Measurements from ENCODE around the gene SENP3.
A peak's percentile ranks its signal among the peaks of the same experiment; 100 is the strongest.
"Not testable (repeated sequence)": the region's sequence is repeated elsewhere in the genome, so short reads cannot be mapped to it uniquely, and the experiment has no call there.

SENP3 gene

DNA sequence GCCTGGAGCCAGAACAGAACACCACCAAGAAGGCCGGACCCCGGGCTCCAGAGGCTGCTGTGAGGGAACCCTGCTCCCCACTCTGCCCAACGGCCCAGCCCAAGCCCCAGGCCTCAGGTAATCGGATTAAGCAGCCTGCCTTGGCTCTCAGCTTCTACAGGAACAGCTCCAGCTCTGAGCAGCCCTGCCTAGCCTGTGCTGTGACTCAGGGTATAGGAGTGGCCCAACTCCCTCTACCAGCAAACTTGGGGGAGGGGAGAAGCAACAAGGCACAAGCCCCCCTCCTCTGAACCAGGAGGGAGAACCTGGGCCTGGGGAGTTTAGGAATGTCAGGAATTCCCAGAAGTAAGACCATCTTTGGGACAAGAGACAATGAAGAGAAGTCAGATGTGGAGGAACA is 29.0 kb downstream of the SENP3 start:
- H3K9ac ChIP-seq: peak overlapping the region in 8 of 11 experiments; percentile 4 to 42 (median 26); a peak in 6 of 22 replicates
- 0 out of 22 replicates have a peak overlapping the region, but pooled peaks of 1 of the 11 experiments have one; percentile 6 for H3K27ac ChIP-seq
- no peaks in the 10 kb centered on the region for H3K9me3 ChIP-seq (replicated peaks in 1 of 11)
- no peak overlapping the region for H3K4me2 ChIP-seq
- no peak for TF ChIP-seq Cebpa-rat (IDR thresholded peaks at IDR 0.05)
- H3K27me3 ChIP-seq: no peaks in the 10 kb centered on the region
- H3K4me1 ChIP-seq: peaks cover 17 to 46% (median 37%) of the 10 kb centered on the region in 10 experiments
- H4K20me1 ChIP-seq: peaks cover 0 to 55% (median 12%) of the 10 kb centered on the region in 11 experiments; a peak in 13 of 22 replicates
- peaks cover 58 to 96% (median 89%) of the 10 kb centered on the region in 11 experiments for H3K36me3 ChIP-seq
- H3K4me3 ChIP-seq: no peak overlapping the region

DNA sequence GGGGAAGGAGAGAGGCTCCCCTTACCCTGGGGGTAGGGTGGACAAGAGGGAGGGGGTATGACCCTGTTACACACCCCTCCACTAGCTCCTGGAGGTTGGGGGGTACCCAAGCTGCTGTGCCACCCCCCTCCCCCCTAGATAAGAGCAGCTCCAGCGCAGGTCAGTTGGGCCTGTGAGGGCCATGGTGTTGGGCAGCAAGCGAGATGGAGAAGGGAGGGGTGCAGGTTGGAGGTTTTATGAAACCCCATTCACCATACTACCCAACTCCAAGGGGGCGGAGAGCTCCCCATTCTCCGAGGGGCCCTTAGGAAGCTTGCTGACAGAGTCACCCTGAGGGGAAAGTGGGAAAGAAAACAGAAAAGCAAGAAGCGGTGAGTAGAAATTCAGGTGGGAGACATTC is 29.9 kb downstream of the SENP3 start:
- no peak for TF ChIP-seq Cebpa-rat (IDR thresholded peaks at IDR 0.05)

DNA sequence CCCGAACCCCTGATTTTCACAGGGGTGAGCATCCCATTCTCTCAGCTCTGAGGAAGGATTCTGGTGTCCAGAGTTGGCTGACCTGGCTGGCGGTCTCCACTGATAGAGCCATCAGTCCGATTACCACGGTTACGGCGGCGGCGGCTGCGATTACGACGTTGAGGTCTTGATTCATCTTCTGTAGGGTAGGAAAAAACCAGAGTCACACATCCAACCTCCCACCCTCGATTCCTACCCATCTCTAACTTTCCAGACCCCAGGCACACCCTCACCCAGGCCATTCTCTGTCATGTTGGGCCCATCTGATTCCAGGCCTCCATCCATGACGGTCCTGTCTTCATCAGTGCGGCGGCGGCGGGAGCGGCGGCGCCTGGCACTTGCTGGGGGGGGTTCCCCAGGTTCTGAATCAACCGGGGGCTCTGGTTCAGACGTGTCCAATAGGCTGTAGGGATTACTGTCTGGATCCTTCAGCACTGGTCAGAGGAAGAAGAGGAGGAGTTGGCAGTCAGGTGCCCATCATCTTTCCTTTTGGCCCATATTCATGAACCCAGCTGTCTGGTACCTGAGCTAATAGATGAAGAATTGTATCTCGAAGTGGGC is 30.8 kb downstream of the SENP3 start:
- H3K9ac ChIP-seq: 0 out of 22 replicates have a peak overlapping the region, but pooled peaks of 2 of the 11 experiments have one; percentile 8 to 15
- peaks cover 70 to 97% (median 90%) of the 10 kb centered on the region in 11 experiments for H3K36me3 ChIP-seq
- no peak for TF ChIP-seq Cebpa-rat (IDR thresholded peaks at IDR 0.05)
- peaks cover 0 to 55% (median 12%) of the 10 kb centered on the region in 11 experiments; a peak in 13 of 22 replicates for H4K20me1 ChIP-seq
- no peaks in the 10 kb centered on the region for H3K27me3 ChIP-seq
- H3K9me3 ChIP-seq (replicated peaks in 1 of 11): no peaks in the 10 kb centered on the region
- no peak overlapping the region for H3K27ac ChIP-seq
- H3K4me3 ChIP-seq: no peak overlapping the region
- H3K4me2 ChIP-seq: no peak overlapping the region
- H3K4me1 ChIP-seq: peaks cover 11 to 29% (median 21%) of the 10 kb centered on the region in 10 experiments

More for the DNA sequence above, 29.9 kb downstream of the SENP3 start:
- H3K27me3 ChIP-seq: no peaks in the 10 kb centered on the region
- peaks cover 17 to 37% (median 29%) of the 10 kb centered on the region in 10 experiments for H3K4me1 ChIP-seq
- 0 out of 22 replicates have a peak overlapping the region, but pooled peaks of 1 of the 11 experiments have one; percentile 37 for H3K9ac ChIP-seq
- H4K20me1 ChIP-seq: peaks cover 0 to 55% (median 12%) of the 10 kb centered on the region in 11 experiments; a peak in 13 of 22 replicates
- no peak overlapping the region for H3K4me2 ChIP-seq
- no peak overlapping the region for H3K4me3 ChIP-seq
- no peak overlapping the region for H3K27ac ChIP-seq
- no peaks in the 10 kb centered on the region for H3K9me3 ChIP-seq (replicated peaks in 1 of 11)
- H3K36me3 ChIP-seq: peaks cover 66 to 96% (median 90%) of the 10 kb centered on the region in 11 experiments

DNA sequence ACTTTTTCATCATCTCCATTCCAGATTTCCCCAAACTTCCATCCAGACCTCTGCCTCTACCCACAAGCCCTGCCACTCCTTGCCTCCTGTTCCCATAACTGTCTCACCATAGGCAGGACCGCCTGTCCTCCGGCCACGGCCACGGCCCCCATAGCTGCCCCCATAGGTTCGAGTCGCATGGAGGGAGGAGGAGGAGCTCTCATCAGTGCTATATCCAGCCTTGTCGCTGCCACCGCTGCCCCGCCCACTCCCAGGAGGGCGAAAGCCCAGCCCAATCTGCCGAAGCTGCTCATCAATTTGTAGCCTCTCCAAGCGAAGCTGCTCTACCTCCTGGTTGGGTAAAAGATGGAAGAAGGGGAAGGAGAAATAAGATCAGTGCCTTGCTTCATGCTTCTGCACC is 31.6 kb downstream of the SENP3 start:
- Histone ChIP-seq H3K36me3 (peaks cover 70 to 96% (median 88%) of the 10 kb centered on the region in 11 experiments), H3K9ac (peak overlapping the region in 1 of 11 experiments; percentile 15; a peak in 1 of 22 replicates), H3K4me1 (peaks cover 7 to 21% (median 13%) of the 10 kb centered on the region in 10 experiments), H3K9me3 (replicated peaks in 1 of 11) (no peaks in the 10 kb centered on the region), H3K27me3 (no peaks in the 10 kb centered on the region), H4K20me1 (peaks cover 0 to 53% (median 12%) of the 10 kb centered on the region in 11 experiments; a peak in 13 of 22 replicates), H3K4me2 (no peak overlapping the region), H3K27ac (no peak overlapping the region), H3K4me3 (no peak overlapping the region)
- no peak for TF ChIP-seq Cebpa-rat (IDR thresholded peaks at IDR 0.05)

DNA sequence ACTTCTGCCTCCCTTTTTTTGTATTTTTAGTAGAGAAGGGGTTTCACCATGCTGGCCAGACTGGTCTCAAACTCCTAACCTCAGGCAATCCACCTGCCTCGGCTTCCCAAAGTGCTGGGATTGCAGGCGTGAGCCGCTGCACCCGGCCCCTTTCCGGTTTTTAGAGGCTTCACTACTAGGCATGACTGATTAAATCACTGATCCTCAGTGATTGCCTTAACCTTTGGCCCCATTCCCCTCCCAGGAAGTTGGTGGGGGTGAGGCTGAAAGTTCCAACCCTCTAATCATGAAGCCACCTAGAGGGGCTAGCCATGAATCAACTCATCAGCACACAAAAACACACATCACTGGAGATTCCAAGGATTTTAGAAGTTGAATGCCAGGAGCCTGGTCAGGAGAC is 35.8 kb downstream of the SENP3 start:
- H3K27me3 ChIP-seq: not testable (repeated sequence)
- H4K20me1 ChIP-seq: peaks cover 0 to 14% (median 0%) of the 10 kb centered on the region in 11 experiments; a peak in 4 of 22 replicates

DNA sequence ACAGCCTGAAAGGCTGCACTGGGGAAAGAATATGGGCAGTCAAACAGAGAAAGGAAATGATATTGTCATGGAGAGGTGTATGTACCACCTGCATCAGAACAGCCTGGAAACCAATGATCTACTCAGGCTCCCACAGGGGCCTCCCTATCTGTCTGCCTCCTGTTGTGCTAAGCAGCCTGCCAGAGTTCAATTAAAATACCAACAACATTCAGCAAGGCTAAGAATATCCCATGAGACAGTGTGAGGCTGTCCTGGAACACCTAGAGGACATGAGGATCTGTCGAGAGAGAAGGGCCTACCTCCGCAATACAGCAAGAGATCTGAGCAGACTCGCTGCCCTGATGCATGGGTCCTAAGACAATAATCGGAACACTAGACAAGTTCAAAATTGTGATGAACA is 44.6 kb downstream of the SENP3 start:
- TF ChIP-seq Cebpa-rat (IDR thresholded peaks at IDR 0.05): no peak

More for the DNA sequence above, 35.8 kb downstream of the SENP3 start:
- not testable (repeated sequence) for H3K9me3 ChIP-seq (replicated peaks in 1 of 11); H3K4me3 ChIP-seq; H3K4me2 ChIP-seq; H3K4me1 ChIP-seq; H3K27ac ChIP-seq; H3K9ac ChIP-seq
- peaks cover 94 to 100% (median 96%) of the 10 kb centered on the region in 11 experiments for H3K36me3 ChIP-seq

DNA sequence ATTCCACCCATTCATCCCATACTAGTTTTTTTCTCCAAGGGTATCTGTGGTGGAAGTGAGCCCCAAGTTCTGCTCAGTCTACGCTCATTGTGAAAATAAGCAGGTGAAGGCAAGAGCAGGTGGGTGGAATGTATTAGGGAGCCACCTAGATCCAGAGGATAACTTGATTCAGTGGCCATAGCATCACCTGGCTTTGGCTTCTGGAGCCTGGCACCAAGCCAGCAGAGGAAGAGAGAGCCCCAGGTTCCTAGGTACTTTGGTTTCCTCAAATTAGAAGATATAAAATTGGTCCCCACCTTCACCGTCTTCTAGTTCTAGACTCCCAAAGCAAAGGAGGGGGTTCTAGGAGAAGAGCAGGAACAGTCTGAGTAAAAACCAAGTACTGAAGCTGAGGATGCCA is 48.9 kb downstream of the SENP3 start:
- Histone ChIP-seq H3K4me3 (no peak overlapping the region), H3K9me3 (replicated peaks in 1 of 11) (no peaks in the 10 kb centered on the region), H3K36me3 (peaks cover 27 to 67% (median 53%) of the 10 kb centered on the region in 11 experiments), H4K20me1 (peaks cover 13 to 83% (median 66%) of the 10 kb centered on the region in 11 experiments; a peak in 19 of 22 replicates), H3K27ac (no peak overlapping the region), H3K4me2 (0 out of 22 replicates have a peak overlapping the region, but pooled peaks of 1 of the 11 experiments have one; percentile 91), H3K4me1 (peaks cover 24 to 38% (median 30%) of the 10 kb centered on the region in 10 experiments), H3K9ac (no peak overlapping the region), H3K27me3 (no peaks in the 10 kb centered on the region)
- no peak for TF ChIP-seq Cebpa-rat (IDR thresholded peaks at IDR 0.05)

More for the DNA sequence above, 44.6 kb downstream of the SENP3 start:
- H3K36me3 ChIP-seq: peaks cover 62 to 100% (median 87%) of the 10 kb centered on the region in 11 experiments
- H4K20me1 ChIP-seq: peaks cover 3 to 70% (median 47%) of the 10 kb centered on the region in 11 experiments; a peak in 18 of 22 replicates
- H3K27ac ChIP-seq: no peak overlapping the region
- H3K9ac ChIP-seq: no peak overlapping the region
- H3K4me2 ChIP-seq: no peak overlapping the region
- no peaks in the 10 kb centered on the region for H3K9me3 ChIP-seq (replicated peaks in 1 of 11)
- H3K4me3 ChIP-seq: no peak overlapping the region
- H3K27me3 ChIP-seq: no peaks in the 10 kb centered on the region
- H3K4me1 ChIP-seq: peaks cover 0 to 11% (median 2%) of the 10 kb centered on the region in 10 experiments; a peak in 10 of 20 replicates

DNA sequence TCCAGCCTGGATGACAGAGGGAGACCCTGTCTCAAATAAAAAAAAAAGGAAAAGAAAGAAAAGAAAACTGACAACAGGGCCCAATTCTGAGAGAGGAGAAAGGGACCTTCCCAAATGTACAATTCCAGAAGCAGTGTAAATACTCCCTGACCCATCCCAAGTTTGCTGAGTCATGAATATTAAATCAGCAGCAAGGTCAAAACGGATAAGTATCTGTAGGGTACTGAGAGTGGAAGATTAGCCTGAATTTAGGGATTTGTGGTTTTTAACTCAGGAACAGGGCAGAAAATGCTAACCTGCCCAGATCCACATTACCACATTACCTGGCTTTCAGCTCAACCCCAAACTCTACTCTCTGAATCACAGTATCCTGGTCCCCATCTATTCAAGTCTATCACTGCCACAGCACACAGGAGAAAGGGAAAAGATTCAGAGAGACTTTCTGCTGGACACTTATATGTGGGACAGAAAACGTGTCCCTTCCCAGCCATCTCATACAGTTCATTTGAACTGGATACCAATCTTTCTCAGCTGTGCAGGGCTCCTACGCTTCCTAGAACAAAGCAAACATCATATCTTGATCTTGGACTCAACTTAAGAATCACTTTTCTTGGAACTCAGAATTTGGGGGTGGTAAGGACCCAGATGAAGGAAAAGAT is 50.0 kb downstream of the SENP3 start:
- Histone ChIP-seq H3K9ac (peak overlapping the region in 4 of 11 experiments; percentile 1 to 51 (median 33); a peak in 4 of 22 replicates), H3K4me3 (0 out of 20 replicates have a peak overlapping the region, but pooled peaks of 1 of the 10 experiments have one; percentile 2), H3K4me1 (peaks cover 24 to 38% (median 33%) of the 10 kb centered on the region in 10 experiments), H3K9me3 (replicated peaks in 1 of 11) (no peaks in the 10 kb centered on the region), H3K27me3 (no peaks in the 10 kb centered on the region), H3K36me3 (peaks cover 16 to 56% (median 41%) of the 10 kb centered on the region in 11 experiments), H3K4me2 (peak overlapping the region; percentile 85 to 100 (median 95); a peak in 21 of 22 replicates), H4K20me1 (peaks cover 13 to 72% (median 56%) of the 10 kb centered on the region in 11 experiments; a peak in 18 of 22 replicates), H3K27ac (peak overlapping the region in 2 of 11 experiments; percentile 18 to 41; a peak in 2 of 22 replicates)
- TF ChIP-seq Cebpa-rat (IDR thresholded peaks at IDR 0.05): no peak

DNA sequence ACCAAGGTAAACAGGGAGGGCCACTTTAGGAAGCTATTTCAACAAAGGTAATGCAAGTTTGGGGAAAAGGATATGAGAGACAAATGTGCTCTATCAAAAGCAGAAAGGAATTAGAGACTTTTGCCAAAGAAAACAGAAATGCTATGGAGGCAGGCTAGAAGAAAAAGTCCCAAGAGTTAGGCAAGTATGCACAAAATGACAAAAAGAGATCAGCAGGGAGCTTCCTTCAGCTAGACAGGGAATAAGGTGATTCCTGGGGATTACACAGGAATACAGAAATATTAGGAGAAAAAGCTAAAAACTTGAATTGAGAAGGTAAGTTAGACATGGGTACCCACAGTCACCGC is 50.5 kb downstream of the SENP3 start:
- Histone ChIP-seq H4K20me1 (peaks cover 13 to 67% (median 53%) of the 10 kb centered on the region in 11 experiments; a peak in 17 of 22 replicates), H3K9ac (peak overlapping the region in 3 of 11 experiments; percentile 1 to 51 (median 40); a peak in 2 of 22 replicates), H3K9me3 (replicated peaks in 1 of 11) (no peaks in the 10 kb centered on the region), H3K27ac (peak overlapping the region in 1 of 11 experiments; percentile 41; a peak in 1 of 22 replicates), H3K36me3 (peaks cover 15 to 51% (median 40%) of the 10 kb centered on the region in 11 experiments), H3K4me2 (peak overlapping the region; percentile 85 to 100 (median 95)), H3K4me3 (no peak overlapping the region), H3K27me3 (no peaks in the 10 kb centered on the region), H3K4me1 (peaks cover 24 to 38% (median 32%) of the 10 kb centered on the region in 10 experiments)
- no peak for TF ChIP-seq Cebpa-rat (IDR thresholded peaks at IDR 0.05)
